HepG2 (cell line): ENCODE data around the gene MAN2A1. TPM values are rescaled to one million over a fixed set of nuclear protein-coding genes. Genes with fewer than 3 reads are reported as not detected.

ENCODE experiments used
- ATAC-seq: fragments of 200-7000 bp; cut with Tn5 transposase; 3 replicates; pipeline ENCODE4 v1.9.1; 2020; ENCODE audit warnings: mild to moderate bottlenecking, moderate library complexity
- BruUV-seq: library from RNA; stranded (reverse); fragments of 400-500 nt; replicated peaks from 2 replicates; lab custom pipeline; 2021; lab: Mats Ljungman, UMichigan
- CTCF ChIA-PET: fragments of 300-600 bp; formaldehyde crosslinking; extraction: SDS; loops from one replicate; lab custom pipeline; 2021; ENCODE audit warnings: low total read pairs, inconsistent platforms, low intra/inter-chr PET ratio; lab: Yijun Ruan, JAX
- POLR2A ChIA-PET: fragments of 350-600 bp; sonication (Branson Sonifier 250); formaldehyde crosslinking; loops from one replicate; lab custom pipeline; 2020; ENCODE audit warnings: antibody characterized with exemption, inconsistent platforms; lab: Yijun Ruan, JAX
- DNase-seq: peaks from one replicate; pipeline ENCODE4 v3.0.0-alpha.2; 2015; ENCODE audit warnings: low spot score
- FAIRE-seq: peaks from 3 replicates; lab custom pipeline; 2011; peaks lifted over from hg19 to GRCh38; lab: Jason Lieb, UNC
- H2AFZ ChIP-seq: one replicate; pipeline ENCODE4 v1.6.1; 2011; ENCODE audit warnings: low read length, inconsistent platforms
- H3K27ac ChIP-seq: fragments of 300-600 bp; 3 replicates; pipeline ENCODE4 v1.8.0; 2011; ENCODE audit warnings: mixed run types, mild to moderate bottlenecking, mixed read lengths, low read length, inconsistent platforms; ENCODE audit not compliant: insufficient read depth; ENCODE audit errors: extremely low read length
- H3K27me3 ChIP-seq, 2 experiments: fragments of 200-600 bp in 1 of 2; 2 replicates in 1 of 2; 3 replicates in 1 of 2; pipeline versions ENCODE4 v1.6.0 to v1.8.0; 2011; ENCODE audit warnings: low read length in 2 of 2, mild to moderate bottlenecking in 2 of 2, moderate library complexity in 2 of 2, inconsistent platforms in 1 of 2; ENCODE audit not compliant: insufficient read depth in 2 of 2, control insufficient read depth in 1 of 2
- H3K36me3 ChIP-seq, 2 experiments: fragments of 200-600 bp in 1 of 2; replicated peaks in 1 of 2; 2 replicates in 1 of 2; 3 replicates in 1 of 2; pipeline versions ENCODE4 v1.5.1 to v1.8.0; 2011; ENCODE audit warnings: low read length in 2 of 2, inconsistent platforms in 1 of 2; ENCODE audit not compliant: insufficient read depth in 2 of 2, control insufficient read depth in 1 of 2
- H3K4me1 ChIP-seq: 2 replicates; pipeline ENCODE4 v1.5.1; 2012; ENCODE audit warnings: low read length, inconsistent platforms; ENCODE audit not compliant: insufficient read depth
- H3K4me2 ChIP-seq: 2 replicates; pipeline ENCODE4 v1.6.0; 2011; ENCODE audit warnings: low read depth, low read length, inconsistent platforms
- H3K4me3 ChIP-seq, 3 experiments: fragments of 200-600 bp in 1 of 3; sonication (generic), shearing (Covaris generic) in 1 of 3; replicated peaks in 1 of 3; 2 replicates each; pipeline ENCODE4 v1.5.1; 2011 to 2016; ENCODE audit warnings: low read length in 3 of 3, inconsistent platforms in 2 of 3, low read depth in 2 of 3, mild to moderate bottlenecking in 2 of 3, control low read depth in 1 of 3, mixed read lengths in 1 of 3; ENCODE audit not compliant: insufficient read depth in 1 of 3
- H3K79me2 ChIP-seq: one replicate; pipeline ENCODE4 v1.6.1; 2011; ENCODE audit warnings: low read length, inconsistent platforms; ENCODE audit not compliant: insufficient read depth
- H3K9ac ChIP-seq: 2 replicates; pipeline ENCODE4 v1.6.0; 2011; ENCODE audit warnings: mild to moderate bottlenecking, low read depth, low read length, inconsistent platforms; ENCODE audit not compliant: insufficient read depth
- H3K9me3 ChIP-seq: 2 replicates; pipeline ENCODE4 v1.5.1; 2012; ENCODE audit warnings: mild to moderate bottlenecking, low read length
- H4K20me1 ChIP-seq: 2 replicates; pipeline ENCODE4 v1.6.0; 2011; ENCODE audit warnings: inconsistent platforms, mild to moderate bottlenecking, low read length, moderate library complexity; ENCODE audit not compliant: insufficient read depth
- CEBPZ ChIP-seq: IDR thresholded peaks from 2 replicates; pipeline ENCODE4 v1.6.1; 2012; ENCODE audit warnings: low read length, improper control_type of control experiment
- CREB3 ChIP-seq: sonication (generic); formaldehyde crosslinking; IDR thresholded peaks from 2 replicates; pipeline ENCODE4 v1.5.0; 2020; ENCODE audit warnings: missing genetic modification reagents
- CTCF ChIP-seq: sonication (generic); formaldehyde crosslinking; IDR thresholded peaks from 2 replicates; pipeline ENCODE4 v1.5.0; 2020; ENCODE audit warnings: mild to moderate bottlenecking, missing genetic modification reagents, moderate library complexity
- JUN ChIP-seq: sonication (generic); formaldehyde crosslinking; IDR thresholded peaks from 2 replicates; pipeline ENCODE4 v1.4.0; 2020; ENCODE audit warnings: mild to moderate bottlenecking, missing genetic modification reagents
- MATR3 ChIP-seq: sonication (generic); formaldehyde crosslinking; IDR thresholded peaks from 2 replicates; pipeline ENCODE4 v1.4.0; 2020; ENCODE audit warnings: missing genetic modification reagents
- MIXL1 ChIP-seq: IDR thresholded peaks from 2 replicates; pipeline ENCODE4 v1.6.1; 2016
- NR2C2 ChIP-seq: sonication (generic); formaldehyde crosslinking; IDR thresholded peaks from 2 replicates; pipeline ENCODE4 v1.4.0; 2020; ENCODE audit warnings: missing genetic modification reagents, mild to moderate bottlenecking, moderate library complexity, borderline replicate concordance
- RFX1 ChIP-seq: fragments of 450-650 bp; IDR thresholded peaks from 2 replicates; pipeline ENCODE4 v1.6.1; 2017
- RFX5 ChIP-seq: IDR thresholded peaks from 2 replicates; pipeline ENCODE4 v1.6.1; 2011; ENCODE audit warnings: low read depth, low read length, improper control_type of control experiment
- SSRP1 ChIP-seq: IDR thresholded peaks from 2 replicates; pipeline ENCODE4 v1.6.1; 2016; ENCODE audit warnings: control low read depth
- U2AF2 ChIP-seq: fragments of 200-400 bp; formaldehyde crosslinking; IDR thresholded peaks from 2 replicates; pipeline ENCODE4 v1.6.1; 2017; ENCODE audit warnings: low read depth, mild to moderate bottlenecking, low read length
- ZNF12 ChIP-seq: sonication (generic); formaldehyde crosslinking; IDR thresholded peaks from 2 replicates; pipeline ENCODE4 v1.5.0; 2020; ENCODE audit warnings: missing genetic modification reagents
- ZNF468 ChIP-seq: sonication (generic); formaldehyde crosslinking; IDR thresholded peaks from 2 replicates; pipeline ENCODE4 v1.8.0; 2022; ENCODE audit warnings: mild to moderate bottlenecking, moderate library complexity, missing genetic modification reagents
- ZNF609 ChIP-seq: sonication (generic); formaldehyde crosslinking; IDR thresholded peaks from 2 replicates; pipeline ENCODE4 v1.4.0; 2020; ENCODE audit warnings: mild to moderate bottlenecking, missing genetic modification reagents, borderline replicate concordance
- WGBS: methylation state at CpG from one replicate; pipeline ENCODE4 v1.1.6; 2017; ENCODE audit warnings: low lambda C conversion rate; 5-methylcytosine and 5-hydroxymethylcytosine counted together
- in situ Hi-C: cut with HindIII; loops from 2 replicates; pipeline ENCODE4 v1.10.0; 2017; ENCODE audit warnings: low pct_unique_long_range_greater_than_20kb; ENCODE audit not compliant: extremely low pct_ligation_motif_present
- intact Hi-C: fragments of 100-400 bp; cut with micrococcal nuclease; formaldehyde crosslinking; loops from one replicate; pipeline ENCODE4 v1.10.0; 2022; ENCODE audit not compliant: unreplicated experiment
- polyA plus RNA-seq, 8 experiments: library from polyadenylated mRNA; depleted of rRNA in 3 of 8; stranded (reverse) in 7 of 8; unstranded in 1 of 8; fragments of >200 nt; fragmentation: Illumina TruSeq in 4 of 8; extraction: Trizol in 4 of 8; gene quantifications; 2 replicates each; pipeline versions ENCODE4 v1.2.1 to v1.2.3, GENCODE V29; 2011 to 2016; ENCODE audit warnings: low read depth in 4 of 8, missing spikeins in 1 of 8, mixed read lengths in 1 of 8; ENCODE audit not compliant: insufficient read depth in 1 of 8
- total RNA-seq, 5 experiments: library from RNA; depleted of rRNA; stranded (reverse); fragments of >200 nt; fragmentation: Illumina TruSeq; extraction: Trizol; gene quantifications; 2 replicates each; pipeline ENCODE4 v1.2.3, GENCODE V29; 2016; ENCODE audit warnings: low read depth in 1 of 5

The MAN2A1 gene
- total and polyA plus RNA-seq, 2 of the 13 experiments (the other 11 are each of a cell fraction or from before 2014, with no cell fraction given) = 56.2 to 80.5 TPM

GRCh38 chr5:109805472-109805871, 115.7 kb downstream of the MAN2A1 start (continued):
- TF ChIP-seq CTCF (CRISPR knock-in tag) (no peak), ZNF468 (CRISPR knock-in tag) (no peak), RFX5 (no peak)
- TF ChIP-seq, all 625 proteins: peak for 0

- no peaks in the 10 kb centered on the region for H3K9me3 ChIP-seq
- ChIA-PET CTCF (no interaction called here), POLR2A (no interaction called here)
- ATAC-seq (peak; percentile 35; the same call in 2 of the 3 replicates), DNase-seq (no peak), FAIRE-seq (no peak)
- no peak overlapping the region for H3K27ac ChIP-seq
- BruUV-seq = no TSS peak
- H3K4me2 ChIP-seq = no peak overlapping the region
- WGBS = 97% methylated on average over 2 of the region's 3 CpGs
- no peak overlapping the region for H3K9ac ChIP-seq
- no peak overlapping the region for H3K4me3 ChIP-seq
- H3K36me3 ChIP-seq = peaks cover 4 to 16% of the 10 kb centered on the region in 2 experiments; a peak in 4 of 5 replicates
- H2AFZ ChIP-seq = no peak overlapping the region
- no peaks in the 10 kb centered on the region for H4K20me1 ChIP-seq
- intact Hi-C loops = no loop called here
- no peaks in the 10 kb centered on the region for H3K27me3 ChIP-seq
- no peaks in the 10 kb centered on the region for H3K79me2 ChIP-seq
- peaks cover 17% of the 10 kb centered on the region for H3K4me1 ChIP-seq
- in situ Hi-C loops = no loop called here
- no peak for TF ChIP-seq SSRP1 (CRISPR knock-in tag)
- TF ChIP-seq ZNF12 = no peak
- no peak for TF ChIP-seq U2AF2
- no peak for TF ChIP-seq NR2C2 (CRISPR knock-in tag)
- TF ChIP-seq MATR3 (CRISPR knock-in tag) = no peak
- TF ChIP-seq JUN (CRISPR knock-in tag) = no peak
- no peak for TF ChIP-seq CEBPZ
- TF ChIP-seq RFX1 = no peak
- no peak for TF ChIP-seq MIXL1 (CRISPR knock-in tag)
- TF ChIP-seq ZNF609 (CRISPR knock-in tag) = no peak
- TF ChIP-seq CREB3 (CRISPR knock-in tag) = no peak
These were observed 116.2 kb downstream of the MAN2A1 start for GRCh38 chr5:109805883-109806282.
